GM19324 (cell line): ENCODE results near the gene RAP2A.

Experiments
- ATAC-seq: cut with Tn5 transposase; IDR thresholded peaks from one replicate; pipeline ENCODE4 v1.9.1; 2021; ENCODE audit warnings: mild to moderate bottlenecking, moderate library complexity; ENCODE audit not compliant: unreplicated experiment, low FRiP score

RAP2A gene

GRCh38 chr13:97491452-97491851, 57.5 kb downstream of the RAP2A start:
- ATAC-seq, result no peak

DNA sequence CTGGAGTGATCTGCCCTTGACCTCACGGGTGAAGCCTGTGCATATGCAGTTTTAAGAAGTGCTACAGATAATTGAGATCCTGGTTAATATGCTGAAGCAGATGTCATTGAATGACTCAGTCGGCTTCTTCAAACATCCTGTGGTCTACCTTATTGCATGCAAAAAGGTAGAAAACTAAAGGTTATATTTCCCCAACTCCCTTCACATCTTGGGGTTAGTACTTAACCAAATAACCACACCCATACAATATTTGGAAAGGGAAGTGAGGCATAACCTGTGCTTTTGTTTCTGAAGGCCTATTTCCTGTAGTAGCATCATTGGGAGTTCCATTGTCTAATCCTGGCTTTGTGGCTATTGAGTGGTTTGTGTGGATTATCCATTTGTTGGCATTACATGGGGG, 58.3 kb downstream of the RAP2A start:
- no peak for ATAC-seq

DNA sequence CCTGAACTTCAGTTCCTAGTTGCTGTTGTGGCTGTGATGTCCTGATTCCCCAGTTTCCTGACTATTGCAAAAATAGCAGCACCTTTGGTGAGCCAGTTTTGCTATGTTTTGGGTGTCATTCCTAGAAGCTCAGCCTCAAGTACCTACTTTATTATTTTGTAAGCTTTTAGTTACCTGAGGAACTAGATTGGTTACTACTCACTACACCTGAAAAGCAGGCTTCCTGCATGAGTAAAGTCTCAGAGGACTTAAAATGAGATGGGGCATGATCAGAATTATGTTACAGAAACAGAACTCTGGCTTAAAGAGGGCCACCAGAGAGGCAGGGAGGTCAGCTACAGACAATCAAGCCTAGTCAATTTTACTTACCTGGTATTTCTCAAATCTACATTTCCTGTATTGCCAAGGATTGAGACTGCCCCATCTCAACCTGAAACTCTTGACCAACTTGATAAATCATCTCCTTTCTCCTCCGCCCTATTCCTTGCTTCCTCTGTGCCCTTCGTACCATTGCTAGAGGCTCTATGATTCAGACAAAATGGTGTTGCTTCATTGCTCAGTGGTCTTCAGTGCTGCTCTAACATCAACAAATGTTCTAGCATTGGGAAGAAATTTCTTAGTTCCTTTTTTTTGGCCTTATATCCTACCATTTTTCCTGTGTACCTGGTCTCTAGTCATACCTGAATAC, 58.9 kb downstream of the RAP2A start:
- no peak for ATAC-seq

DNA sequence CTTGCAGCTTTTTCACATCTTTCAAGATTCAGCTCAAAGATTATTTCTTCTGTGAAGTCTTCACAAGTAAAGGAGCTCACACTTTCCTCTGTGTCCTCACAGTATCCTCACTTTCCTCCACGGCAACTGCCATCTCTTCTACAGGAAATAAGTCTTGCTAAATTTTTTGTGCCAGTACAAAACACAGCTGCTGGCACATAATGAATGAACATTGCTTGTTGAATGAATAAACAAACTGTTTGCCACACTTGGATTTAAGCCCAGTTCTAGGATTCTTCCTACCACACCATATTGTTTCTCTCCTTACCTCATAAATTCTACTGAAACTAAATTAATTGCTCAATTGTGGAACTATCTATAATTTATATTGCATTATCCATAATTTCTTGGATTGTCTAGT, 59.5 kb downstream of the RAP2A start:
- ATAC-seq, result no peak

GRCh38 chr13:97495678-97496077, 61.7 kb downstream of the RAP2A start:
- no peak for ATAC-seq

GRCh38 chr13:97496511-97496910, 62.5 kb downstream of the RAP2A start:
- ATAC-seq, result no peak

- no peak for ATAC-seq
Observed at GRCh38 chr13:97497400-97497799, 63.4 kb downstream of the RAP2A start.

GRCh38 chr13:97498419-97498818, 64.5 kb downstream of the RAP2A start:
- no peak for ATAC-seq

DNA sequence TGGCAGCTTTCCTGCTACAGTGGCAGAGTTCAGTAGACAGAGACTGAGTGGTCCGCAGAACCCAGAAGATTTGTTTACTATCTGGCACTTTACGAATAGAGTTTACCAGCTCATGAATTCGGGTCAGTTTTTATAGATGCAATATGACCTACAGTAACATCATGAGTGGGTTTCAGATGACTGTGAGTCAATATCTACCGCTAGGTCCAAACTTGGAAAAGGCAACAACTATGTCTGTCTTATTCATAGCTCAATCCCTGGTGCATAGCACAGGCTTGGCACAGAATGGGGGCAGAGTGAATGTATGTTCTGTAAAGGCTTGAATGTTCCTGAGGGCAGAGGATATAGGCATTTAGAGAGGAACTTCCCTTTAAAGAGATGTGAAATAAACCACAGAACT, 65.2 kb downstream of the RAP2A start:
- no peak for ATAC-seq

DNA sequence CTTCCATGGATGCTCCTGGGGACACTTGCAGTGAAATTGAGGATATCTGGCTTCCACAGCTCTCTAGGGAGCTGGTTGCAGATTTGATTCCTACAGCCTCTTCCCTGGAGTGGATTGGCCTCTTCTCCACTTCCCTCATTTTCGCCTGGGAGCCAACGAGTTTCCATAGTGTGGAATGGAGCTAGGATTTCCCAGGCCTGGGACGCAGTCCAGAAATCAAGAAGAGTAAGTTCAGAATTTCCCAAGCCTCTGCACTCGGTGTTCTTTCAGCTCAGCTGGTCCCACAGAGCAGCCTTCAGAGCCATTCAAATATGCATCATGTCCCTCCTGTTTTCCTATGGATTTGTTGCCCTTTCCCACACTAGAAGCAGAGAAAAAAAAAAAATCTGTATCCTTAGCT, 68.2 kb downstream of the RAP2A start:
- ATAC-seq, result no peak

- no peak for ATAC-seq
Observed at GRCh38 chr13:97502706-97503105, 68.7 kb downstream of the RAP2A start.

GRCh38 chr13:97505017-97505416, 71.0 kb downstream of the RAP2A start:
- no peak for ATAC-seq

DNA sequence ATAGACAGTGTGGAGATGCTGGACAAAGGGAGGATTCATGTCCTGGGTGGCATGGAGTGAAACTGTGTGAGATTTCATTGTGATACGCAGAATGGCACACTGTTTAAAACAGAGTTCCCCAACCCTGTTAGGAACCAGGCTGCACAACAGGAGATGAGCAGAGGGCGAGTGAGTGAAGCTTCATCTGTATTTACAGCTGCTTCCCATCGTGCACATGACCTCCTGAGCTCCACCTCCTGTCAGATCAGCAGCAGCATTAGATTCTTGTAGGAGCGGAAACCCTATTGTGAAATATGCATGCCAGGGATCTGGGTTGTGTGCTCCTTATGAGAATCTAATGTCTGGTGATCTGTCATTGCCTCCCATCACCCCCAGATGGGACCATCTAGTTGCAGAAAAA, 72.5 kb downstream of the RAP2A start:
- no peak for ATAC-seq

DNA sequence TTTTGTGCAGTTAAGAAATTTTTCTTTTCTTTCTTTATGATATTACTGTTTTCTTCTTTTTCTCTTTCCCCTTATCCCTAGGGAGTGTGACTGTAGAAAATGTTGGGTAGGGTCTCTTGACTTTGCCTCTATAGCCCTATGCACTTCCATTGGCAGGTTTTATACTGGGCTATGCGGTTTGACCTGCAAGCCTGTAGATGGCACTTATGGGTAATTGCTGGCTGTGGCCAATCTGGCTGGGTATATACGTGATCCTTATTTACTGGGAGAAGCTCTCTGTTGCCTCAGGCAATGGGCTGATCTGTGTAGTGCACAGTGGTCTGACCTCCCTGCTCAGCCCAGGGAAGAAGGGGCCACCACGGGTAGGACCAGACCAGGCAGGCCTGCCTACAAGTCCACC, 78.8 kb downstream of the RAP2A start:
- no peak for ATAC-seq

DNA sequence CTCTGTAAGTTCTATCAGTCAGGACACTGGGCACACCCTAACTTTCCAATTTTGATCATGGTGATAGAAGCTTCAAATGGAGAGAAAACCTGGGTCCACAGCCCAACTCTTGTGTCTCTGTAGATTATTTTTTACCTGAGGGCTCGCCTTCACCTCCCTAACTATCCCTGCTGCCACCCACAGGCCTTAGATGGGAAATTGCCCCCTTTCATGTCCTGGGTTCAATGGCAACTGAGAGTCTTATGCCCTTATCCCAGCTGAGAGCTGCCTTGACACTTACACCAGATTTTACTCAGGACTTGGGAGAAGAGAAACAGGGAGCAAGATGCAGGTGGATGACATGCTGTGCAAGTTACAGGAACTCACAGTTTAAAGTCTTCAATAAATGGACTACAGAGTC, 81.7 kb downstream of the RAP2A start:
- no peak for ATAC-seq

GRCh38 chr13:97517967-97518366, 84.0 kb downstream of the RAP2A start:
- ATAC-seq, result no peak
